Mucosa of gallbladder (tissue), 1 donor: Measurements from ENCODE around the gene TPO. TPM values are rescaled to one million over a fixed set of nuclear protein-coding genes. Genes with fewer than 3 reads are reported as not detected.
"Not testable (repeated sequence)": the region's sequence is repeated elsewhere in the genome, so short reads cannot be mapped to it uniquely, and the experiment has no call there.

Experiments used
- DNase-seq: peaks from one replicate; pipeline ENCODE4 v3.0.0-alpha.2; 2020; ENCODE audit warnings: low spot score
- total RNA-seq: library from RNA; stranded (reverse); gene quantifications from one replicate; pipeline ENCODE4 v1.2.1, GENCODE V29; 2021
- donor health status: DM: no; HTN: no; CAD: no.

The TPO gene
- total RNA-seq, 1 donor from 2014 or later = 0.75 TPM

- no peak for DNase-seq
Observed at GRCh38 chr2:1501991-1502390, 88.7 kb downstream of the TPO start.

- no peak for DNase-seq
Observed at GRCh38 chr2:1502891-1503304, 89.6 kb downstream of the TPO start.

GRCh38 chr2:1503471-1504310 lies 90.4 kb downstream of the TPO start:
- DNase-seq = no peak

- DNase-seq = no peak
Observed at GRCh38 chr2:1504311-1504750, 91.1 kb downstream of the TPO start.

- no peak for DNase-seq
Observed at GRCh38 chr2:1505031-1505441, 91.8 kb downstream of the TPO start.

- no peak for DNase-seq
Observed at GRCh38 chr2:1509271-1510065, 96.2 kb downstream of the TPO start.

GRCh38 chr2:1510176-1510575 lies 96.9 kb downstream of the TPO start:
- DNase-seq = no peak

GRCh38 chr2:1511455-1511854 lies 98.2 kb downstream of the TPO start:
- DNase-seq = no peak

GRCh38 chr2:1512321-1513289 lies 99.3 kb downstream of the TPO start:
- no peak for DNase-seq

- DNase-seq = no peak
Observed at GRCh38 chr2:1514391-1515072, 101.3 kb downstream of the TPO start.

- DNase-seq = no peak
Observed at GRCh38 chr2:1515073-1515430, 101.8 kb downstream of the TPO start.

GRCh38 chr2:1515986-1516797 lies 102.9 kb downstream of the TPO start:
- DNase-seq = no peak

GRCh38 chr2:1516798-1517060 lies 103.5 kb downstream of the TPO start:
- DNase-seq = no peak

- DNase-seq = not testable (repeated sequence)
Observed at GRCh38 chr2:1517291-1517690, 104.0 kb downstream of the TPO start.

- no peak for DNase-seq
Observed at GRCh38 chr2:1517786-1518185, 104.5 kb downstream of the TPO start.

GRCh38 chr2:1518331-1518803 lies 105.1 kb downstream of the TPO start:
- DNase-seq = no peak

- no peak for DNase-seq
Observed at GRCh38 chr2:1518867-1519530, 105.7 kb downstream of the TPO start.

GRCh38 chr2:1521191-1521877 lies 108.1 kb downstream of the TPO start:
- DNase-seq = no peak
